NCI-H2227 (cell line): Measurements from ENCODE around the gene SPP1.
A peak's percentile ranks its signal among the peaks of the same experiment; 100 is the strongest.

Experiments
- DNase-seq: peaks from one replicate; lab custom pipeline; 2025; ENCODE audit not compliant: unreplicated experiment; lab: John Stamatoyannopoulos, UW

Gene SPP1

DNA sequence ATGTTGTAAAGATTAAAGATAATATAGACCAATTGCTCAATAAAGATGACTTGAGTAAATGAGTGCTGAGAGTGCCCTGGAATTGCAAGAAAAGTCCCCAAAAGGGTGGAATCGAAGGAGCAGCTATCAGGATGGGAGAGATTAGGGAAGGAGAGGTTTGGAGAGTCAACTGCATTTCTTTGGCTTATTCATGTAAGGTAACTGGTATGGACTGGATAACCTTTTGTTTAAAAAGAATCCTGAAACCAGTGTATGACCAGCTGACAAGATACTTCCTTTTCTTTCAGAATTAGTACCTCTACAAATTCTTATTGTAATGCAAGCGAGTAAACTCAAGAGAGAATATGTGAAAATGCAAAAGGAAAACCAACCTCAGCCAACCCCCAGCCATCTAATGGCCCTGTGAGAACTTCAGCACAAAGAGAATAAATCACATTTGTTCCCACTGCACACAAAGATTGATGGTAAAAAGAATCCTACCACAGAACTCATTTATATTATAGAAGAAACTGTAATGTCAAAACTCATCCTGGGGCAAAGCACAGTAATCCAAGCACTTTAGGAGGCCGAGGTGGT lies 24.5 kb upstream of the SPP1 start:
- DNase-seq: no peak

DNA sequence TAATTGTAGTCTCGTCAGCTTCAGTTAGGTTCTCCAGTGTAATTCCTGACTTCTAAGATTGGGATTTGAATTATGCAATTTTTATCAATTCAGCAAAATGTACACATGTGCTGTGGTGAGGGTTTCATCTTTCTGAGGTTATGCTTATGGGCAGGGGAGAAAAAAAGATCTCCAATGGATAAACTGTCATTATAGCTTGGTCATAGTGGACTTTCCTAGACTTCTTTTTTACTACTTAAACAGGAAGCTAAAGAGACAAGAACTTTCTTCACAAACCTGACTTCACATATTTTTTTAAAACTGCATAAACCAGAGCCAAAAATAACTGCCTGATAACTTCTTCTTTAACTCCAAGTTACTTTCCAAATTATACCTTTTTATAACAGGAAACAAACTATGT lies 21.7 kb upstream of the SPP1 start:
- DNase-seq: no peak

DNA sequence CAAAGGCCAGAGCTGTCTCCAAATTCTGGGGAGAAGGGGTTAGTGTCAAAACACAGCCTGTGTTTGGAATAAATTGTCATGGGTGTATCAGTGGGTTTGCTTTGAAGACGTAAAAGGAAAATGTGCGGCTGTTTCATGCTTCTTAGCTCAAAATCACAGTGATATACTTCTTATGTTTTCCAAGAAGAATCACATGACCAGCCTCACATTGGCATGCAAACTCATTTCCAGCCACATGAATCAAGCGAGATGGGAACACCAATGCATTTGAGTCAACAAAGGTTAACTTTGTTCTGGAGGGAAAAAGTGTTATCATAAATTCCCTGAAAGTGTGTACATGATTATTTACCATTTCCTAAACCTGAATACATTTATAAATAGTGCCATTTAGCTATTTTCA lies 19.0 kb upstream of the SPP1 start:
- no peak for DNase-seq

GRCh38 chr4:87957061-87957460 lies 18.5 kb upstream of the SPP1 start:
- no peak for DNase-seq

- no peak for DNase-seq
Measured at GRCh38 chr4:87961993-87962392, 13.5 kb upstream of the SPP1 start.

- DNase-seq: no peak
Measured at GRCh38 chr4:87962398-87963146, 12.9 kb upstream of the SPP1 start.

DNA sequence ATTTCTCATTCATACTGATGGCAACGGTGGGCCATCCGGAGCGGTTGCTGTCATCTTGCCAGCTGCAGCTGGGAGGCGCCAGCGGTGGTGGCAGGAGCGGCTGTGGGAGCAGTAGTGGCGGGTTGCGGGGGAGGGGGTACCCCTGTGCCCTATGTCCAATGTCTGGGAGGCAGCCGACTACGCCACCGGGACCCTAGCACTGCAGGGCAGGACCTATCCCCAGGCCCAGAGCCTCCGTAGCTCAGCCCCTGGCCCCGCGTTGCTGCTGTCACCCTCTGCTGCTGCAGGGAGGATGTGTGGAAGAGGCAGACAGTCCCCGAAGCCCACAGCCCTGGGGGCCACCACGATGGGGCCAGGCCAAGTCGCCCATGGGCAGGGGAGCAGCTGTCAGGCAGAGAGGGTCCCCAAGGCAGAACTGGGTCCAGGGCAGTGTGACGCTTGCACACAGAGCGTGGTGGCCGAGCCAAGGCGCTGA lies 10.0 kb upstream of the SPP1 start:
- DNase-seq: no peak

DNA sequence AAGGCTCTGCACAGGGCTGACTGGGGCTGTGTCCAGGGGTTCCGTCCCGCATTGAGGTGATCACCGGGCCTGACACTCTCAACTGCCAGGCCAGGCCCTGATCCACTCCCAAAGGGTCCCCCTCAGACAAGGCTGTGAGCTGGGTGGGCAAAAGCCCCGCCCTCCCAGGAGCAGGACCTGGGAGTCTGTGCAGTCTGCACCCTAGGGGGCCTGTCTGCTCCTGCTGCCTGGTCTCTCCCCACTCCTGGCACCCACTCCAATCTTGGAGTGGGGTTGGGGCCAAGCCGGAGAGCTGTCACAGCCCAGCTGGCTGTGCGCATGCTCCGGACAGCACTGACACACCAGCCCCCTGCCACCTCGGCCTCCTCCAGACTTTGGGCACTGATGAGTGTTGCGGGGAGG lies 9.4 kb upstream of the SPP1 start:
- no peak for DNase-seq

GRCh38 chr4:87967193-87967592 lies 8.3 kb upstream of the SPP1 start:
- DNase-seq: no peak

- DNase-seq: no peak
Measured at GRCh38 chr4:87970121-87970520, 5.4 kb upstream of the SPP1 start.

GRCh38 chr4:87971866-87972265 lies 3.6 kb upstream of the SPP1 start:
- DNase-seq: no peak

- peak; percentile 37 for DNase-seq
Measured at GRCh38 chr4:87973283-87974169, 2.0 kb upstream of the SPP1 start.

- no peak for DNase-seq
Measured at GRCh38 chr4:87974856-87975462, 555 bp upstream of the SPP1 start.

DNA sequence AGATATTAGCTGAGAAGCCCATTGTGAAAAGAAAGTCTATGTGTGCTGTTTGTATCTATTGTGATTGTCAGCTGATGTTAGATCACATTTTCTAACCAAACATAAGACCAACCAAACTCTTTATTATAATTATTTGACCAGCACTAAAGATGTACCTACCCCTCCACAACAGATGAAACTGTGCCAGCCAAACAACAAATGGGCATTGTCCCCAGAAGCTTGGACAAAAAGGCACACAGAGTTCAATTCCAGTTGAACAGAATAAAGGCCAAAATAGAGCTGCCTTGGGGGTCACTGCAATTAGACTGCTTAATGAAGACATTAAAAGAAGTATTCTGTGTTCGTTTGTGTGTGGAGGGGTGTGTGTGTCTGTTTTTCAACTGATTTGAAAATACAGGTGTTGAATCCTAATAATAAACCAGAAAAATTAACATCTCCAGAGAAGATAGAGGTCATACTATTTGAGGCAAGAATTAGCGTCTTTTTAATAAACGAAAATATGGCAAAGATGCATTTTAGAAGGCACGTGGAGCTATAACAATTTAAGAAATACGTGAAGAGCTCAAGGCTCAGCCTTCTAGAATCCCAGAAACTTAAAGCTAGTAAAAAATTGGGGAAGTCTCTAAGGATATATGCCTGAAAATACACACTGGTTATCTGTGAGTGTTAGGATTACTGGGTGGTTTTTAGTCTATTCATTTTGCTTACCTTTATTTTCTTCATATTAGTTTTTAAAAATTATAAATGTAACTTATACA lies 2.2 kb downstream of the SPP1 start:
- DNase-seq: no peak

DNA sequence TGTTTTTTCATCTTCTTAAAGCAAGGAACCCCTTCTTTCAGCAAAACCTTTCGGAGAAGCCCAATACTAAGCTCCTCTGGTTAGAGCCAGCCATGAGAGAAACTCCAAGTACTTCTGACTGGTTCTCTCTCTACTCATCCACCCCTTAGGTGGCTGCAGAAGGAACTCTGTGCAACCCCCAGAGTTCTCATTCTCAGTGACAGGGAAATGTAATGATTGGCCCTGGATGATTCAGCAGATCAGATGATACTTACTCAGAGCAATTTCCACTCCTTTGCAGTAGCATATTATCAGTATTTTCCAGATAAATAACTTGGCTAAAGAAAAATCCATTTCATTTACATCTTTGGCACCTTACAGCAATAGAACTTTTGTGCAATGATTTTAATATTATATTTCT lies 3.2 kb downstream of the SPP1 start:
- no peak for DNase-seq

DNA sequence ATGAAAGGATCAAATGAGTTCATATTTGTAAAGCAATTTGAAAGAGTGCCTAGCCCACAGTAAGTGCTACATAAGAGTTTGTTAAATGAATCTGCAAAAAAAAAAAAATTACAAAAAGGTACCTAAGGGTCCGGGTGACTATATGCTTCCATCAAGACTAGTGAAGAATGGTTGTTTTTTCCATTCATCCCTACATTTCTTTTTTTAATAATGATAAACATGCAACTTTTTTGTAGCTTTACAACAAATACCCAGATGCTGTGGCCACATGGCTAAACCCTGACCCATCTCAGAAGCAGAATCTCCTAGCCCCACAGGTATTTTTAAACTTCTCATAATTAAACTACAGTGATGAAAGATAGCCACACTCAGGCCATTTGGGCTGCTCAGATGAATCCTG lies 4.3 kb downstream of the SPP1 start:
- no peak for DNase-seq

DNA sequence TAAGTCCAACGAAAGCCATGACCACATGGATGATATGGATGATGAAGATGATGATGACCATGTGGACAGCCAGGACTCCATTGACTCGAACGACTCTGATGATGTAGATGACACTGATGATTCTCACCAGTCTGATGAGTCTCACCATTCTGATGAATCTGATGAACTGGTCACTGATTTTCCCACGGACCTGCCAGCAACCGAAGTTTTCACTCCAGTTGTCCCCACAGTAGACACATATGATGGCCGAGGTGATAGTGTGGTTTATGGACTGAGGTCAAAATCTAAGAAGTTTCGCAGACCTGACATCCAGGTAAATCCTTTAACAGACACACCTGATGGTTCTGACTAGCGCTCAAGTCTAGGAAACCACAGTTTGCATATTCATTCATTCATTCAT lies 6.0 kb downstream of the SPP1 start:
- DNase-seq: no peak

DNA sequence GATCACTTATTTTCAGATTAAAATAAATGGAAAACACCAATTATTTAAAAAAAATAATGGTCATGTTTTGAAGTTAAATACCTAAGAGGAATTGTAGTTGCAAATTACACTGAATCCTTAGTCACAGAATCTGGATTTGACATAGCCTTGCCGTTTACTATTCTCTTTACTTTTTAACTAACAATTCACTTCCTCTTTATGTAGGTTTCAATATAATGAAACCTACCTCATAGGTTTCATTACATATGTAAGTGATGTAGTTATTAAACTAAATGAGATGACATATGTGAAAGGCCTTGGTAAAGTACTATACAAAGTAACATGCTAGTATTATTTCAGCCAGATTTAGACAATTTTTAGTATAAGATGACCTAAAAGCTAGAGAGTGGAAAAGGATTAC lies 6.5 kb downstream of the SPP1 start:
- no peak for DNase-seq

- no peak for DNase-seq
Measured at GRCh38 chr4:87982446-87983010, 7.0 kb downstream of the SPP1 start.

GRCh38 chr4:87983996-87984395 lies 8.5 kb downstream of the SPP1 start:
- no peak for DNase-seq
